HG03342 (cell line): Measurements from ENCODE around the gene CCL7.

Source experiments
- ATAC-seq: cut with Tn5 transposase; IDR thresholded peaks from one replicate; pipeline ENCODE4 v1.9.1; 2021; ENCODE audit warnings: mild to moderate bottlenecking, moderate library complexity; ENCODE audit not compliant: unreplicated experiment

Gene CCL7

GRCh38 chr17:34283571-34283970, 13.6 kb downstream of the CCL7 start:
- ATAC-seq, result no peak

- no peak for ATAC-seq
Observed at GRCh38 chr17:34285286-34285792, 15.3 kb downstream of the CCL7 start, which contains the start of gene CCL11. Gene CCL11, plus strand, starts transcription at chr17:34285742. Its CDS starts 67 bp downstream, at chr17:34285809.

GRCh38 chr17:34287875-34288274, 17.9 kb downstream of the CCL7 start:
- ATAC-seq, result no peak

- ATAC-seq, result no peak
Observed at GRCh38 chr17:34290586-34290985, 20.6 kb downstream of the CCL7 start.

- ATAC-seq, result no peak
Observed at GRCh38 chr17:34291721-34292348, 21.8 kb downstream of the CCL7 start.

GRCh38 chr17:34299027-34299426, 29.0 kb downstream of the CCL7 start:
- no peak for ATAC-seq

- ATAC-seq, result no peak
Observed at GRCh38 chr17:34299956-34300577, 30.0 kb downstream of the CCL7 start.

GRCh38 chr17:34300652-34301370, 30.8 kb downstream of the CCL7 start:
- ATAC-seq, result no peak

GRCh38 chr17:34301986-34302385, 32.0 kb downstream of the CCL7 start:
- ATAC-seq, result no peak

GRCh38 chr17:34302636-34303035, 32.6 kb downstream of the CCL7 start:
- ATAC-seq, result no peak

GRCh38 chr17:34303606-34304005, 33.6 kb downstream of the CCL7 start:
- no peak for ATAC-seq

- ATAC-seq, result no peak
Observed at GRCh38 chr17:34305061-34305460, 35.0 kb downstream of the CCL7 start.

GRCh38 chr17:34305606-34306005, 35.6 kb downstream of the CCL7 start:
- no peak for ATAC-seq

GRCh38 chr17:34306466-34306865, 36.4 kb downstream of the CCL7 start:
- ATAC-seq, result no peak

- no peak for ATAC-seq
Observed at GRCh38 chr17:34307110-34307509, 37.1 kb downstream of the CCL7 start.

- no peak for ATAC-seq
Observed at GRCh38 chr17:34308371-34308770, 38.4 kb downstream of the CCL7 start.

- no peak for ATAC-seq
Observed at GRCh38 chr17:34311291-34311690, 41.3 kb downstream of the CCL7 start.

- no peak for ATAC-seq
Observed at GRCh38 chr17:34312080-34312479, 42.1 kb downstream of the CCL7 start.

GRCh38 chr17:34313164-34313563, 43.1 kb downstream of the CCL7 start:
- no peak for ATAC-seq

GRCh38 chr17:34314279-34314678, 44.3 kb downstream of the CCL7 start:
- ATAC-seq, result no peak

GRCh38 chr17:34318474-34318873, 48.5 kb downstream of the CCL7 start:
- ATAC-seq, result no peak

- ATAC-seq, result no peak
Observed at GRCh38 chr17:34319039-34319483, 49.0 kb downstream of the CCL7 start, which contains the start of gene CCL8. Gene CCL8, plus strand, starts transcription at chr17:34319435. Its CDS starts 67 bp downstream, at chr17:34319502.
